Stimulated activated CD8-positive, alpha-beta memory T cell treated with anti-CD3 and anti-CD28 coated beads, Interleukin-4, amount 100 ng/mL, for 48 hours (primary cell): ENCODE measurements around the gene C3orf49.

Source experiments
- DNase-seq: peaks from one replicate; pipeline ENCODE4 v3.0.0-alpha.2; 2020

Gene C3orf49

DNA sequence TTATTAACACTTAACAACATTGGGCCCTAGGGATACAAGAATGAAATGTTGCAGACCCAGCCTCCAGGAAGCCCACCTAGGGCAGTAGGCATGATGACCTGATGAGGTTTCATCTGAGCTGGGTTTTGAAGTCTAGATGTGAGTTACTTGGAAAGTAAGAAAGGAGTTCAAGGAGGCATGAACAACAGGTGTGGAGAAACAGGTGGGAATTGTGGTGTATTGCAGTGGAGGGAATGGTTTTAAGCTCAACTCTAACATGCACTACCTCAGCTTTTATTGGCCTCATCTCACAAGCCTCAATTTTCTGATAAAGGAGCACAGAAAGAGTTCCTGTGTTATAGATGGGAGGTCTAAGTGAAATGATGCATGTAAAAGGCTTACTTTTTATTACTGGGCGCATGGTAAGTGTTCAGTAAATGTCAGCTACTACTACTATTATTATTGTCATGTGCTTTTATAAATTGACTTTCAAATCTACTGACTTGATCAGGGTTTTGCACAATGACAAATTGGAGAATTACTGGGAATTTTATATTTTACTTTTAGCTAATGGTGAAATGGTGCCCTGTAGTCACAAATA is 73.8 kb downstream of the C3orf49 start:
- no peak for DNase-seq

DNA sequence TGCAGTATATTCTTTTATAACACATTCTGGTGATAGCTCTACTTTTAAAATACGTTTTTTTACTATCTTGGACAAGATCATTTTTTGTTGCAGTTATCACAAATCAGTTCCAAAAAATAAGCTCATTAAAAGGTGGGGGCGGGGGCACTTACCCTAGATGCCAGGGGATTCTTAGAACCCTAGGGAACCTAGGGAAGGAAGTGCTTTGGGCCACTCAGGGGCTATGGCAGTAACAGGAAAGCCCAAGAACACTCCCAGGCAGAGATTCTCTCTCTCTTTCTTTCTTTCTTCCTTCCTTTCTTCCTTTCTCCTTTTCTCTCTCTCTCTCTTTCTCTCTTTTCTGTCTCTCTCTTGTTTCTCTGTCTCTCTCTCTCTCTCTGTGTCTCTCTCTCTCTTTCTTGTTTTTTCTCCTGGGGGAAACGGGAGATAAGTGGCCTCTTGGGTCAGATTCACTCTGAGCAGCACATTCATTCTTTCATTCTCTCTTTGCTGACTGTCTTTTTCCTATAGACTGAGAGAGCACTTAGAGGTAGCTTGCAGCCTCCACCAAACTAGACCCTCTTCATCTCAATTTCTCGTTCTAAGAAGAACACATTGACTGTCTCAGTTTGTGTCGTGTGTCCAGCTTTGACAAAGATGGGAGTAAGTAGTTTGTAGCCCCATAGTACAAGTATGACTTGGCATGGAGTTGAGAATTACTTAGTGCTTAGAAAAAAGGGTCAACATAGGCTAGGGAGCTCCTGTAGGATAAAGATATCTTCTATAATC is 76.5 kb downstream of the C3orf49 start:
- no peak for DNase-seq

DNA sequence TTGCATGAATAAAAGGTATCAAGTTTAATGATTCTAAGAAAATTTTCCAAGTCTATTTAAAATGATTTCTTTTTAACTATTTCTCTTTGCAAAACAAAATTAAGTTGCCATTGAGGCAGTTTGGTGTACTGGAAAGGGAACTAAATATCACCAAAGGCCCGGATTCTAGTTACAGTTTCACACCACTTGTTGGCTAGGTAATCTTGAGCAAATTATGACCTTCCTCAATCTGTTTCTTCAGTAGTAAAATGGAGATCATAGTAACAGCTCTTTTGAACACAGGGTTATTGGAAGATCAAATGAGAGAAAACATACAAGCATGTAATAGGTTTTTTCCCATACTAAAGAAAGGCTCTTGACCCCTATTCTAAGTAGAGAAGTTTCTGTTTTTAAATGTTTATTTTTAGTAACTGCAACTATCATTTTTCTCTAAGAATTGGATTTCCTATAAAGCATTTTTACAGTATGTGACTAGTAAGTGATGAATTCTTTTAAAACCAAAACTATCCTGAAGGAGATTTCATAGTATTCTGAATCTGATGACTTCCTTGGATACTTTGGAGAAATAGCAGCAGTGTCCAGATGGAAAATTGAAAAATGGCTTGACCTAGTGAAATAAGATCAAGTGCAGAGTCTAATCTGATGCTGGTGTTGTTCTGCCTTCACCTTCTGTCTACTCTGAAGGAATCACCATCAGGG is 77.4 kb downstream of the C3orf49 start:
- DNase-seq: no peak
